ENCODE data around the gene TMEM63C.

GRCh38 chr14:77131871-77132486 lies 49.6 kb upstream of the TMEM63C start:
- TF ChIP-seq EZH2 (optimal IDR thresholded peaks at IDR 0.05; ENCODE audit: low read depth, low read length) (no peak), CTCF (IDR thresholded peaks at IDR 0.05; ENCODE audit: low read length) (no peak)

Data from MM.1S (cell line).